HL-60/S4 (cell line): ENCODE data around the gene SPINT4.
"Not testable (repeated sequence)": the region's sequence is repeated elsewhere in the genome, so short reads cannot be mapped to it uniquely, and the experiment has no call there.

Experiments
- in situ Hi-C: fragments of 300-500 bp; cut with MboI; formaldehyde crosslinking; loops from 2 replicates; pipeline ENCODE4 v1.14.3; 2022; ENCODE audit warnings: low sequenced_read_pairs

Gene SPINT4

GRCh38 chr20:45722047-45722446, at the start of gene SPINT4:
SPINT4 (plus strand) TSS chr20:45722347; CDS start chr20:45722368, 21 bp downstream.
- in situ Hi-C loops = no loop called here

DNA sequence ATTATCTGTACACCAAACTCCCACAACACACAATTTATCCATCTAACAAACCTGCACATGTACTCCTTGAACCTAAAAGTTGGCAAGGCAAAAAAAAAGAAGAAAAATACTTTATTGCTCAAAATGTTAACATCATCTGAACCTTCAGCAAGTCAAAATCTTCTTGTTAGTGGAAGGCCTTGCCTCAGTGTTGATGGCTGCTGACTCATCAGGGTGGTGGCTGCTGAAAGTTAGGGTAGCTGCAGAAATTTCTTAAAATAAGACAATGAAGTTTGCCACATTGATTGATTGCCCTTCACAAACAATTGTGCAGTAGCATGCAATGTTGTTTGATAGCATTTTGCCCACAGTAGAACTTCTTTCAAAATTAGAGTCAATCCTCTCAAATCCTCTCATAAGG, 49.4 kb upstream of the SPINT4 start:
- in situ Hi-C loops = no loop called here

- in situ Hi-C loops = no loop called here
Observed at GRCh38 chr20:45679650-45680049, 42.5 kb upstream of the SPINT4 start.

GRCh38 chr20:45685896-45686295, 36.3 kb upstream of the SPINT4 start:
- in situ Hi-C loops = no loop called here

DNA sequence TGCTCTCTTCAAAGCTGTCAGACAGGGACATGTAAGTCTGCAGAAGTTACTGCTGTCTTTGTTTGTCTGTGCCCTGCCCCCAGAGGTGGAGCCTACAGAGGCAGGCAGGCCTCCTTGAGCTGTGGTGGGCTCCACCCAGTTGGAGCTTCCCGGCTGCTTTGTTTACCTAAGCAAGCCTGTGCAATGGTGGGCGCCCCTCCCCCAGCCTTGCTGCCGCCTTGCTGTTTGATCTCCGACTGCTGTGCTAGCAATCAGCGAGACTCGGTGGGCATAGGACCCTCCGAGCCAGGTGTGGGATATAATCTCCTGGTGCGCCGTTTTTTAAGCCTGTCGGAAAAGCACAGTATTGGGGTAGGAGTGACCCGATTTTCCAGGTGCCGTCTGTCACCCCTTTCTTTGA, 28.8 kb upstream of the SPINT4 start:
- in situ Hi-C loops = not testable (repeated sequence)

- in situ Hi-C loops = no loop called here
Observed at GRCh38 chr20:45695496-45695895, 26.7 kb upstream of the SPINT4 start.

DNA sequence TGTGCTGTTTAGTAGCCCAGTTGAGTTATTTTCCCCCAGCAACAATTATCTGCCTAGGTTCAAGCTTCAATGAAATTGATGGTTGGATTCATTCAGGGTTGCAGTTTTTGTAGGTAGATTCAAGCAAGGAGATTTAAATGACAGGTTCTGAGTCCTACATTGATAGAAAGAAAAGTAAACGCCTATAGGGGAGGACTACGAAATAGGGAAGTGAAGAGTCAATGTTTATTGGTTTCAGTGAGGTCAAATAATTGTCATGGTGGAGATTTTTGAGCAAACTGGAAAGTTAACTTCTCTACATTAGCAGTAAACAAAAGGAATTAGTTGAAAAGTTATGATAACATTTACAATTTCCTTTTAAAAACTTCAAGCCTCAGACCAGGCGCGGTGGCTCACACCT, 21.0 kb upstream of the SPINT4 start:
- in situ Hi-C loops = no loop called here

DNA sequence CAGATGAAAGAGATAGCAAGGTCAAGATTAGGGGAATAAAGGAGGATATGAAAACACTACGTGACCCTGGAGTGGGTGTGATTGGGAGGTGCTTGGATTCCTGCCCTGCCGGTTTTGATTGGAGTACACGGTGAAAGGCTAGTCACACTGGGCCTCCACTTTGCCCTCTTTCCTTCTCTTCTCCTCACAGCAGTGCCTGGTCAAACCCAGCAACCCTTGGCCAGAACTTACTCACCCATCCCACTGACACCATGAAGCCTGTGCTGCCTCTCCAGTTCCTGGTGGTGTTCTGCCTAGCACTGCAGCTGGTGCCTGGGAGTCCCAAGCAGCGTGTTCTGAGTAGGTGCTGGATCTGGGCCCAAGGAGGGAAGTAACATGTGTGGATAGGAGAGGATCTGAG, 20.3 kb upstream of the SPINT4 start, which contains the start of gene WFDC13:
Gene WFDC13, plus strand, starts transcription at position 166 of the 400 bp plus-strand sequence. Its CDS starts 86 bp downstream, at position 252.
- in situ Hi-C loops = no loop called here

- in situ Hi-C loops = no loop called here
Observed at GRCh38 chr20:45704969-45705637, 17.0 kb upstream of the SPINT4 start, which contains the start of gene WFDC10B. WFDC10B (minus strand) TSS chr20:45705019; CDS start chr20:45685992, 19,027 bp downstream.

DNA sequence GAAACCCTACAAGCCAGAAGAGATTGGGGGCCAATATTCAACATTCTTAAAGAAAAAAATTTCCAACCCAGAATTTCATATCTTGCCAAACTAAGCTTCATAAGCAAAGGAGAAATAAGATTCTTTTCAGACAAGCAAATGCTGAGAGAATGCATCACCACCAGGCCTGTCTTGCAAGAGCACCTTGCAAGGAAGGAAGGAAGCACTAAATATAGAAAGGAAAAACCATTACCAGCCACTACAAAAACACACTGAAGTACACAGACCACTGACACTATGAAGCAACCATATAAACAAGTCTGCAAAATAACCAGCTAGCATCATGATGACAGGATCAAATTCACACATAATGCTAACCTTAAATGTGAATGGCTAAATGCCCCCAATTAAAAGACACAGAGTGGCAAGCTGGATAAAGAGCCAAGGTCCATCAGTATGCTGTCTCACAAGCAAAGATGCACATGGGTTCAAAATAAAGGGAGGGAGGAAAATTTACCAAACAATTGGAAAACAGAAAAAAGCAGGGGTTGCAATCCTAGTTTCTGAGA, 5.9 kb upstream of the SPINT4 start:
- in situ Hi-C loops = not testable (repeated sequence)

- in situ Hi-C loops = no loop called here
Observed at GRCh38 chr20:45725134-45725533, 3.0 kb downstream of the SPINT4 start.

DNA sequence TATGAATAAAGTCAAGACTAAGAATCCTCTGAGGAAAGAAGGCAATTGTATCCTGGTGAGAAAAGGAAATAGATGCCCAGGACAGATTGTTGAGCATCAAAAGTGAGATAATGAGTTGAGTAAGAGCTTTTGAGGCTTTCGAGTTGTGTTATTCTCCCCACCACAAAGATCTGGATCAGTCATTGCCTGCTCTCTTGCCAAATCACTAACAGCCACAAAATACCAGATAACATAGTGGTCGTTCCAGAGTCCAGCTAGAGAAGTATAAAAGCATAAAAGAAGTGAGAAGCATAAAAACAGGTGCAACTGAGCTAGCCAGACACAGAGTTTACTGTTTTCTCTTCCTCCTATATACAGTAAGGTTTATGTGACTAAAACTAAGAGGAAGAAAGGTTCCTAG, 4.9 kb downstream of the SPINT4 start:
- in situ Hi-C loops = no loop called here

- in situ Hi-C loops = no loop called here
Observed at GRCh38 chr20:45732199-45732598, 10.1 kb downstream of the SPINT4 start.

DNA sequence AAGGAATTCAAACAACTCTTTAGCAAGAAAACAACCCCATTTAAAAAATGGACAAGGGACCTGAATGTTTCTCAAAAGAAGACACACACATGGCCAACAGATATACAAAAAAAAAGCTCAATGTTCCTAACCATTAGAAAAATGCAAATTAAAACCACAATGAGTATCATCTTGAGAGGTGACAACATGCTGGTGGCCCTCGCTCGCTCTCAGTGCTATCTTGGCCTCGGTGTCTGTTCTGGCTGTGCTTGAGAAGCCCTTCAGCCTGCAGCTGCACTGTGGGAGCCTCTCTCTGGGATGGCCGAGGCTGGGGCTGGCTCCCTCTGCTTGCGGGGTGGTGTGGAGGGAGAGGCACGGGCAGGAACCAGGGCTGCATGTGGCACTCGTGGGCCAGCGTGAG, 13.4 kb downstream of the SPINT4 start:
- in situ Hi-C loops = no loop called here

DNA sequence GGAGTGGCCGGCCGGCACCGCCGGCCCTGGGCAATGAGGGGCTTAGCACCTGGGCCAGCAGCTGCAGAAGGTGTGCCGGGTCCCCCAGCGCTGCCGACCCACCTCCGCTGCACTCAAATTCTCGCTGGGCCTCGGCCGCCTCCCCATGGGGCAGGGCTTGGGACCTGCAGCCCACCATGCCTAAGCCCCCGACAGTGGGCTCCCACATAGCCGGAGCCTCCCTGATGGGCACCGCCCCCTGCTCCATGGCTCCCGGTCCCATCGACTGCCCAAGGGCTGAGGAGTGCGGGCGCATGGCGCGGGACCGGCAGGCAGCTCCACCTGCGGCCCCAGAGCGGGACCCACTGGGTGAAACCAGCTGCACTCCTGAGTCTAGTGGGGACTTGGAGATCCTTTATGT, 13.8 kb downstream of the SPINT4 start:
- in situ Hi-C loops = no loop called here

DNA sequence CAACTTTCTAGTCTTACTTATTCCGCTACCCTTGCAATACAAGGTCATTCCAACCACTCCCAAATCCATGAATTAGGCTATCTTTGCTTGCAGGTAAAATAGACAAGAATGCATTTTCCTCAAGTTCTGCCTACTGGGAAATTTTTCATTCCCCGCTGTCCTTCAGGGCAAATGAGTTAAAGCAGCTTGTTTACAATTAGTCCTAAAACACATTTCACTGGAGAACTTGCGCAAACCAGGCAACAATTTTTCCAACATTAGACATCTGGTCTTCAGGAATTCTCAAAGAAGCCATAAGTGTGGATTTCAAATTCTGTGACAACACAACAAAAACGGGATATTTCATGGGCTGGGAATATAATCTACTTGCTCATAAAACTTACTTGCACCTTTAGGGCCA, 20.4 kb downstream of the SPINT4 start:
- in situ Hi-C loops = no loop called here

GRCh38 chr20:45745015-45745414, 22.9 kb downstream of the SPINT4 start:
- in situ Hi-C loops = no loop called here

- in situ Hi-C loops = no loop called here
Observed at GRCh38 chr20:45751721-45752120, 29.6 kb downstream of the SPINT4 start.

GRCh38 chr20:45752746-45753145, 30.6 kb downstream of the SPINT4 start:
- in situ Hi-C loops = no loop called here

DNA sequence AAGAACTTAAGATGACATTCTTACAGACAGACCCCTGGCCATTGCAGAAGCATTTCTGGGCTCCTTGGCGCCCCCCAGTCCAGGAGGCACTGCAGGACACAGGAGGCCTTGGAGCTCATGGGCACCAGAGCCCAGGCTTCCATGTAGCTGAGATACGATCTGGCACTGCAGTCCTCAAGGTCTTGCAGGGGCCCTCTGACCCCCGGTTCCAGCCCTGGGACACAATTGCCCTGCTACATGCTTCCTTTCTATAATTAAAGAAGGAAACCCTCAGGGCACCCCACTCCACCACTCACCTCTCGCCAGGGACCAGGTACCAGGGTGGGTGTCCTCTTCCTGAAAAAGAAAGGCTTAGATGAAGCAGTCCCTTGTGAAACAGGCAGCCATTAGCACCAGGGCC, 35.9 kb downstream of the SPINT4 start:
- in situ Hi-C loops = no loop called here

GRCh38 chr20:45759921-45760320, 37.8 kb downstream of the SPINT4 start:
- in situ Hi-C loops = not testable (repeated sequence)

- in situ Hi-C loops = not testable (repeated sequence)
Observed at GRCh38 chr20:45761966-45762365, 39.8 kb downstream of the SPINT4 start.
